ENCODE data around the gene CPNE5. TPM values are rescaled to one million over a fixed set of nuclear protein-coding genes. Genes with fewer than 3 reads are reported as not detected.

Gene CPNE5
- total RNA-seq, 1 donor from 2014 or later = 24.9 TPM

DNA sequence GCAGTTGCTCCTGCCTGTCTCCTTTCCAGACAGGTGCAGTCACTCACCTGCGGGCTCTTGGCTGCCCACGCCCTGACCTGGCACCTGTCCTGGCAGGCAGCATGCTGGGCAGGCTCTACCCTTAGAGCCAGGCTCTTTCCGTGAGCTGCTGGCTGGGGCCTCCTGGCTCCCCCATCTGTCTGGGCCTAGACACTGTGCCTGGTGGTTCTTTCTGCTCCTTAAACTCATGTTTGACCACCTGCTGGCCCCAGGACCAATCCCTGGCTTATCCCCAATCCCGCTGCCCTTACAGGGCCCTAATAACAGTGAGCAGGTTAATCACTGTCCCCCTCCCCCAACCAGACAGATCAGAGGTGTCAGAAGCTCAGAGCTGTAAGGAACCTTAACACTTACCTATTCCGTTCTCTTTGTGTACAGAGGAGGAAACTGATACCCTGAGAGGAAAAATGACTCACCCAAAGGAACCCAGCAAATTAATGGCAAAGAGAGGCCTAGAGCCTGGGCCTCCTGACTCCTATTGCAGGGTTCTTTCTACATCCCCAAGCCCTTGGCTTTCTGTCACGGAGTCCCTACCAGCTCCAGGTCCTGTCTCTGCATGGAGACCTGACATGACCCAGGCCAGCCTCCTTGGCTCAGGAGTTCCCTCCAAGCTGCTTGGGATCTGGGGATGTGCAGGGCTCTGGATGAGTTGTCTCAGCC lies 86.9 kb downstream of the CPNE5 start:
- H3K27me3 Mint-ChIP-seq (ENCODE audit: unreplicated experiment) = peaks cover 8% of the 10 kb centered on the region
- H3K27ac Mint-ChIP-seq (ENCODE audit: unreplicated experiment) = no peak overlapping the region

DNA sequence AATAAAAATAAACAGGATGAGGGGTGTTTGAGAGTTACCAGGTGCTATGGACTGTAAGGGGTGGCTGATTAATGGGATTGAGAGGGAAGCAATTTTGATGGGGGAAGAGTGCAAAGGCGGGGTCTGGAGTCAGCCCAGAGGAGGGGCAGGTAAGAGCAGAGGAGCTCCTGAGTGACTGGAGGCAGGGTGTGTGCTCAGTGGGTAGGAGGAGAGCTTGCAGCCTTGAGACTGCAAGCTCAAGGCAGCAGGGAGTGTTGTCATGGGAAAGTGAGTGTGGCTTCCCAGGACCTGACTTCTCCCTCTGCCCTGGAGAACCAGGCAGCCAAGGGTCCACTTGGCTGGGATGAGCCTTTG lies 87.4 kb downstream of the CPNE5 start:
- H3K27ac Mint-ChIP-seq (ENCODE audit: unreplicated experiment) = no peak overlapping the region
- no peak for DNase-seq (ENCODE audit: low spot score)
- H3K4me1 Mint-ChIP-seq (ENCODE audit: unreplicated experiment) = peaks cover 34% of the 10 kb centered on the region
- H3K27me3 Mint-ChIP-seq (ENCODE audit: unreplicated experiment) = peaks cover 8% of the 10 kb centered on the region
- TF ChIP-seq, protein P1, sequence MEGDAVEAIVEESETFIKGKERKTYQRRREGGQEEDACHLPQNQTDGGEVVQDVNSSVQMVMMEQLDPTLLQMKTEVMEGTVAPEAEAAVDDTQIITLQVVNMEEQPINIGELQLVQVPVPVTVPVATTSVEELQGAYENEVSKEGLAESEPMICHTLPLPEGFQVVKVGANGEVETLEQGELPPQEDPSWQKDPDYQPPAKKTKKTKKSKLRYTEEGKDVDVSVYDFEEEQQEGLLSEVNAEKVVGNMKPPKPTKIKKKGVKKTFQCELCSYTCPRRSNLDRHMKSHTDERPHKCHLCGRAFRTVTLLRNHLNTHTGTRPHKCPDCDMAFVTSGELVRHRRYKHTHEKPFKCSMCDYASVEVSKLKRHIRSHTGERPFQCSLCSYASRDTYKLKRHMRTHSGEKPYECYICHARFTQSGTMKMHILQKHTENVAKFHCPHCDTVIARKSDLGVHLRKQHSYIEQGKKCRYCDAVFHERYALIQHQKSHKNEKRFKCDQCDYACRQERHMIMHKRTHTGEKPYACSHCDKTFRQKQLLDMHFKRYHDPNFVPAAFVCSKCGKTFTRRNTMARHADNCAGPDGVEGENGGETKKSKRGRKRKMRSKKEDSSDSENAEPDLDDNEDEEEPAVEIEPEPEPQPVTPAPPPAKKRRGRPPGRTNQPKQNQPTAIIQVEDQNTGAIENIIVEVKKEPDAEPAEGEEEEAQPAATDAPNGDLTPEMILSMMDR (IDR thresholded peaks at IDR 0.05; ENCODE audit: unreplicated experiment) = no peak
- no peak overlapping the region for H3K4me3 Mint-ChIP-seq (ENCODE audit: unreplicated experiment)
- H3K9me3 Mint-ChIP-seq (ENCODE audit: unreplicated experiment) = no peaks in the 10 kb centered on the region
- peaks cover 33% of the 10 kb centered on the region for H3K36me3 Mint-ChIP-seq (ENCODE audit: low read depth, unreplicated experiment)

More for the DNA sequence above, 86.9 kb downstream of the CPNE5 start:
- DNase-seq (ENCODE audit: low spot score) = no peak
- no peaks in the 10 kb centered on the region for H3K9me3 Mint-ChIP-seq (ENCODE audit: unreplicated experiment)
- peaks cover 35% of the 10 kb centered on the region for H3K4me1 Mint-ChIP-seq (ENCODE audit: unreplicated experiment)
- H3K4me3 Mint-ChIP-seq (ENCODE audit: unreplicated experiment) = no peak overlapping the region
- H3K36me3 Mint-ChIP-seq (ENCODE audit: low read depth, unreplicated experiment) = peaks cover 29% of the 10 kb centered on the region
- TF ChIP-seq, protein P1 (IDR thresholded peaks at IDR 0.05; ENCODE audit: unreplicated experiment) = no peak

DNA sequence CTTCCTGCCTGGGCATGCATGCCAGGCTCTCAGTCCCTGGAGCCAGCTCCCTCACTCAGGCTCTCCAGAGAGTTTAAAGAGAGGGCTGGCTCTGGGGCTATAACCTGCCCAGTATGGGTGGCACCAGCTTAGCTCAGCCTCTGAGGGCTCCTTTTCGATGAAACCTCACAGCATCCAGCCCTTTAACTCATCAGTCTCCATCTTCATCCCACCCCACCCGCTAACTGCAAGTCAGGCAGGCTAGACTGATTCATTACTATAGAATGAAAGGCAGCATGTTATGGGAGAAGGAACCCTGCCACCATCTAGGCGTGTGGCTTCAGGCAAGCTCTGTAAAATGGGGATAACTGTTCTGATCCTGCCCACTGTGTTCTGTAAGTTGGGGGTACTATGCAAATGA lies 88.2 kb downstream of the CPNE5 start:
- TF ChIP-seq, protein P1 (IDR thresholded peaks at IDR 0.05; ENCODE audit: unreplicated experiment) = no peak
- no peak for DNase-seq (ENCODE audit: low spot score)

DNA sequence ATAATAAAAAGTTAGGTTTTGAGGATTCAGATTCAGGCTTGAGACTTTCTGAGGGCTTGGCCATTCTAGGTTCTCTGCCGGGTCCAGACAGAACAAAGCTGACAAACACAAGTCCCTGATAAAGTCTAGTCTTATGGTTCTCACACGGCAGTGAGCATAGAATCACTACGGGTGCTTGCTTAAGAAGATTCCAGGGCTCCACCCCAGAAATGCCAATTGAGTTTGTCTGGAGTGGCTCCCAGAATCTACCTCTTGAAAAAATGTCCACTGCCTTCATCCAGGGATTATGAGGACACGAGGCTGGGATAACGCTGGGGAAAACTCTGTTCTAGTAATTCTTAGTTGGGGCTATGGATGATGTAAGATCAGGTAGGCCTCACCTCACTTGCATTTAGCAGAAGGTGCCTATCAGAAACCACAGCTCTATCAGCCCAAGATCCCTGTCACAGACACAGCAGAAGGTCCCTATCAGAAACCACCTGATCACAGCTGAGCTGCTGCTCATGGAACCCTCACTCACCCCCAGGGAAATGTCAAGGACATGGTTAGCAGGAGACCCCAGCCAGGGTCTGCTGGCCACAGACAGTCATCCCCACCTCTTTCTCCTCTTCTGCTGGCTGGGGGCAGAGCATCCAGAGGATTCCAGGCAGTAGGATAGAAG lies 89.3 kb downstream of the CPNE5 start:
- Mint-ChIP-seq H3K36me3 (ENCODE audit: low read depth, unreplicated experiment) (peaks cover 33% of the 10 kb centered on the region), H3K9me3 (ENCODE audit: unreplicated experiment) (no peaks in the 10 kb centered on the region), H3K4me3 (ENCODE audit: unreplicated experiment) (no peak overlapping the region)

More for the DNA sequence above, 88.2 kb downstream of the CPNE5 start:
- Mint-ChIP-seq H3K4me1 (ENCODE audit: unreplicated experiment) (peaks cover 29% of the 10 kb centered on the region), H3K9me3 (ENCODE audit: unreplicated experiment) (no peaks in the 10 kb centered on the region), H3K27ac (ENCODE audit: unreplicated experiment) (no peak overlapping the region), H3K27me3 (ENCODE audit: unreplicated experiment) (peaks cover 11% of the 10 kb centered on the region), H3K36me3 (ENCODE audit: low read depth, unreplicated experiment) (peaks cover 38% of the 10 kb centered on the region), H3K4me3 (ENCODE audit: unreplicated experiment) (no peak overlapping the region)

More for the DNA sequence above, 89.3 kb downstream of the CPNE5 start:
- Mint-ChIP-seq H3K27me3 (ENCODE audit: unreplicated experiment) (peaks cover 11% of the 10 kb centered on the region), H3K27ac (ENCODE audit: unreplicated experiment) (no peak overlapping the region), H3K4me1 (ENCODE audit: unreplicated experiment) (peaks cover 21% of the 10 kb centered on the region)
- TF ChIP-seq, protein P1 (IDR thresholded peaks at IDR 0.05; ENCODE audit: unreplicated experiment) = no peak
- no peak for DNase-seq (ENCODE audit: low spot score)
